SHP77 treated with DMSO at 0.1 percent for 48 hours (cell line): Measurements from ENCODE around the gene SMG6.

Source experiments
- DNase-seq: peaks from one replicate; lab custom pipeline; 2025; lab: John Stamatoyannopoulos, UW

SMG6 gene

DNA sequence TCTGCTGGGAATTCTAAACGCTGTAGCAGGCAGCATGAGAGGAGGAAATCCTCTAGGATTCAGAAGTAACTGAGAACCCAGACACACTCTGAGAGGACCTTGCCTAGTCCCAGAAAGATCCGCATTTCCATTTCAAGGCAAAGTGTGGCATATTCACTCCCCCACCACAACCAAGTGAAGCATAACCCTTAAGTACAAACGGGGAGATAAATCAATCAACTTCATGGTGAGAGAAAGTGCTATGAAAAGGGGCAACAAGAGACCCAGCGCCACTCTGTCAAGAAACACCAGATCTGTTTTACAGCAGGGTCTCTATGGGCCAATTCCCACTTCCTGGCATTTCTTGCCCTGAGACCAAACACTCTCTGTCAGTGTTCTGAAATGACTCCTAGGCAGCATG, 68.3 kb downstream of the SMG6 start:
- no peak for DNase-seq

DNA sequence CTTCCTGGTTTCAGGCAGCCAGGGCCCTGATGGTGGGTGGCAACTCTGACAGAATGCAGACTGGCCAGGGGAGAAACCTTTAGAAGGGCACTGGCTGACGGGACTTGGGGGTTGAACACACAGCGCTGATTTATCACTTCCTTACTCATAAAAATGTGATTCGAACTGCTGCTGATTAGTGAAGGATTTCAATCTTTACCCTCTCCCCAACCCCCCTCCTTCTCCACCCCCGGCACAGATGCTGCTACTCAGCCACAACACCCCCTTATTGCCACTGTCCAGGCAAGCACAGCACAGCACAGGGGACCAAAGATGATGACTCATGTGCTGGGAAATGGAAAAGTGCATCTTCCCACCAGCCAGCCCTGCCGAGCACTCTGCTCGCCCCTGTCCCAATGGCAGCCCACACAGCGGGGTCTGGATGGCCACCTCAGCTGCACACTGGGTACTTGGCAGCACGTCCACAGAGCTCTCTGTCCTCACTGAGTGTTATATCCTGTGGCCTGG, 70.1 kb downstream of the SMG6 start:
- DNase-seq = no peak

DNA sequence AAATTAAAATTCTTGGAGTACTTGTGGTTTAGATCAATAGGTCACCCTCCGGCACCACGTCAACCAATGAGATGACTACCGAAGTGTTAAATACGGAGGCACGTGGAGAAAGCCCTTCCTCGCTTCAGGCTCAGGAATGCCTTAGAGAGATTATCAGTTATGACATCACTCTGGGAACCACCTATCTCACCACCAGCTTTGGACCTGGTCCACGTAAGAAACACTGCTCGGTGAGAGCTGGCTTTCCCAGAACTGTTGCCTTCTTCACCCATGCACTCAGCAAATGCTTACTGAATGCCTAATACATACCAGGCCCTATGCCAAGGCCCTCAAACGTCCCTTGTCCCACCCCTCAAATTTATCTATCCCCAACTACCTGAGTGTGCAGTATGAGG, 71.3 kb downstream of the SMG6 start:
- no peak for DNase-seq

DNA sequence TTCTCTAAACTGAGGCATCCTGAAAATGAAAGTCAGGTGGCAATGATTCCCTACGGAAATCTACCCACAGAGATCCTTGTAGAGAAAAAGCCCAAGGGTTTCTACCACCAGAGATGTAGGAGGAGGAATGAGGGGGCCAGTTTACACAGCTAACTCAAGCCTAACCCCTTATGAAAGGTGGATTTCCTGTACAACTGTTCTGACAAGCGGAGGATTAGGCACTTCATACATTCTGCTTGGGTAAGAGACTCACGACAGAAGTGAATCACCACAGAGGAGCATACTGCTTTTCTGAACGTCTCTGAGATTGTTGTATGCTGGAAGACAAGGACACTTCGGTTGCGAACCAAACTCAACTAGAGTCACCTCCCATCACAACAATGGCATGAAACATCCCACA, 72.7 kb downstream of the SMG6 start:
- DNase-seq = no peak

DNA sequence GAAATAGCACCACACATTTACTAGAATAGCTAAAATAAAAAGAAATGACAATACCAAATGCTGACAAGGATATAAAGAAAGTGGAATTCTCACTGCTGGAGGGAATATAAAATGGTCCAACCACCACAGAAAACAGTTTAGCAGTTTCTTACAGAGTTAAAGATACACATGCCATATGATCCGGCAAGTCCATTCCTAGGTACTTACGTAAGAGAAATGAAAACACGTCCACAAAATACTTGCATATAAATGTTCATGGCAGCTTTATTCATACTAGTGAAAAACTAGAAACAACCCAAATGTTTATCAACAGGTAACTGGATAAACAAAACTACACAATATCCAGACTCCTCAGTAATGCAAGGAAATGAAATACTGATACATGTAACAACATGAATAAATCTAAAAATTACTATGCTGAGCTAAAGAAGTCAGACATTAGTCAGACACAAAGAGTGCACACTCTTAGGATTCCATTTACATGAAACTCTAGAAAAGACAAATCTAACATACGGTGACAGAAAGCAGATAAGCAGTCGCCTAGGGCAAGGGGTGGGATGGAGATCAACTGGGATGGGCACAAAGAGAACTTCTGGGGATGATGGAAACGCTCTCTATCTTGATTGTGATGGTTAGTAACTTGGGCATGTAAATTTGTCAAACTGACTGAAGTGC, 76.4 kb downstream of the SMG6 start:
- no peak for DNase-seq

DNA sequence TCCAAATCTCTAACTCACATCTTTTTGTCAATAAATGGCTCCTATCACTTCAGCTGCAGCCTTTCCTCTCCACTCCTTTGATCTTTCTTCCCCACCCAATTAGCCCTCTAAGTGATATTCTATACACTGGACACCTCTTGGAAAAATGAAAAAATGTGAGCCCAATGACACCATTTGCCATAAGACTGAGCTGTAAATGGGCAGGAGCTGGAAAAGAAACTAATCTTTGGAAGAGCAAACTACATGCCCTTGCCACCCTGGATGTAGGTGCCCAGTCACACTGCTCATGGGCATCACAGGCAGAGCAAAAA, 80.0 kb downstream of the SMG6 start:
- DNase-seq = no peak

DNA sequence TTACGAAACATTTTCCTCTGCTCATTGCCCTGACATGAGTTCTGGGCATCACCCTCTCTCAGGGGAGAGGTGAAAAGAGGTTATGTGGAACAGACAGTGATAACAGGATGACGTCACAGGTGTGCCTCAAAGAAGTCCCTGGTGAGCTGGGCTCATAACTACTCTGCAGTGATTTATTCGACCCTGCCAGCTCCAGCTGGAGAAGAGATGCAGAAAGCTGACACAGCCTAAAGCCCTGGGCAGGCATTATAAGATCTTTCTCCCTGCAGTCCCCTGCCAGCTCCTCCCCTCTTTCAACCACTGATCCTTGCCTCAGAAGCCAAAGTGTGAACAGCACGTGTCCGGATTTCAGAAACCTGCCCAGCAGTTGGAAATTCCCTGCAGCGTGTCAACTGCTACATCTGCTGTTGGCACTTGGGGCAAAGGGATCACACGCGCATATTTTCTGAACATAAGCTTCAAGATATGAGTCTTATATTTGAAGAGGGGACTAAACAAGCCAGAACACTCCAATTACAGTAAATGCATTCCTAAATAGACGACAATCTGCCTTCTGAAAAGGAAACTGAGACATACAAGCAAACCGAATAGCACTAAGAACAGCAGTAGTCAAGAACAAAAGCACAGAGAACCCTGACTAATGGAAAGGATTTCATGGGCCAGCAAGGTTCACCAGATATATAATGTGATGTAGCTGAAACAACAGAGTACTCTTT, 80.5 kb downstream of the SMG6 start:
- no peak for DNase-seq

DNA sequence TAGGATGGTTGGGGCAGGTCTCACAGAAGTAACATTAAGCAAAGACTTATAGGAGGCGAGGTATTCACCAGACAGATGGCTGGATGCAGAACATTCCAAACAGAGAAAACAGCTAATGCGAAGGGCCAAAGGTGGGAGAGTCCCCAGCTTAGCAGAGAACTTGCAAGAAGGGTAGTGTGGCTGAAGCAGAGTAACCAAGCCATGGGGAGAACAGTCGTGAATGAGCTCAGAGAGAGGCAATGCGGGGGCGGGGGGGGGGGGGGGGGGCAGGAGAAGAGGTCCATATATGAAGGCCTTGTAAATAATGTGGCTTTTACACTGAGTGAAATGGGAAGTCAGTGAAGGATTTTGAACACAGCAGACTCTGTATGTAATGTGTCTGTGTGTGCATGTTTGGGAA, 81.3 kb downstream of the SMG6 start:
- no peak for DNase-seq

DNA sequence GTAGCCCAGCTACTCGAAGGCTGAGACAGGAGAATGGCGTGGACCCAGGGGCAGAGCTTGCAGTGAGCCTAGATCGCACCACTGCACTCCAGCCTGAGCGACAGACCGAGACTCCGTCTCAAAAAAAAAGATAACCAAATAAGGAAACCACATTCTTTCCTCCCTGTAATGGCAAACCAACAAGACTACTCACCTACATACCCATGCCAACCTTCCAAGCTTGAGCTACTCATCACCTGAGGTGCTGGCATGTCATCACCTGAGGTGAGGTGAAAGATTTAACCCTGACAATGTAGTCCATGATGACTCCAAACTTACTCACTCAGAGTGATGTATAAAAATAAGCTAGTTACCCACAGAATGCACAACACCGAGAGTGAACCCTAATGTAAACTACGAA, 85.2 kb downstream of the SMG6 start:
- DNase-seq = no peak

DNA sequence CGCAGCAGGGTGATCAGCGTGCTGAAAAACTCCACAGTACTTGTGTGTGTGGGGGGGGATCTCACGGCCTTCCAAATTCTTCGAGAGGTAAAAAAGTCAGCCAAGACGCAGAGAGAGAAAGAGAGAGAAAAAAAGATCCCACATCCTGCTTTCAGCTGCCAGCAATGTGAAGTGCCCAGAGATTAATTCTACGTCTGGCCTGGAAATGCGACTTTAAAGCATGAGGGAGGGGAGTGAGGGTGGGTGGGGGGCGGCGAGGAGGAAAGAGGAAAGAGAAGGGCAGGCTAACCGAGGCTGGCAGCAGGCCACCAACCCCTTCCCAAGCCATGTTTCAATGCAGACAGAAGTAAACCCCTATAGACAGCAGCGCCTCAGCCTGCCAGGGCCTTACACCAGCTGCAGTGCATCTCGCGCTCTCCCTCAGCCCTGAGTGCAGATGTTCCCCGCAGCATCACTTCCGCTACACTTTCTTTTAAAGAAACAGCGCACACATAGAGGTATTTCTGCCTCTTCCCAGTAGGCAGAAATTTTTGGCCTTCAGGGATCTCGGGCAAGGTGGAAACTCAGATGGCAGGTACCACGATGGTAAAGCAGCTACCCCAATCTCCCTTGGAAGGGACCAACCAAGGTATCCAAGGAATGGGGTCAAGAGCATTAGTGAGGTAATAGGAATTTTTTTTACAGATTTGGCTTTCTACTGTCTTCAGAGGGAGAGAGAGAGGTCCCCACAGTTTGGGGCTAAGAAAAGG, 87.8 kb downstream of the SMG6 start:
- peak; percentile 49 for DNase-seq

DNA sequence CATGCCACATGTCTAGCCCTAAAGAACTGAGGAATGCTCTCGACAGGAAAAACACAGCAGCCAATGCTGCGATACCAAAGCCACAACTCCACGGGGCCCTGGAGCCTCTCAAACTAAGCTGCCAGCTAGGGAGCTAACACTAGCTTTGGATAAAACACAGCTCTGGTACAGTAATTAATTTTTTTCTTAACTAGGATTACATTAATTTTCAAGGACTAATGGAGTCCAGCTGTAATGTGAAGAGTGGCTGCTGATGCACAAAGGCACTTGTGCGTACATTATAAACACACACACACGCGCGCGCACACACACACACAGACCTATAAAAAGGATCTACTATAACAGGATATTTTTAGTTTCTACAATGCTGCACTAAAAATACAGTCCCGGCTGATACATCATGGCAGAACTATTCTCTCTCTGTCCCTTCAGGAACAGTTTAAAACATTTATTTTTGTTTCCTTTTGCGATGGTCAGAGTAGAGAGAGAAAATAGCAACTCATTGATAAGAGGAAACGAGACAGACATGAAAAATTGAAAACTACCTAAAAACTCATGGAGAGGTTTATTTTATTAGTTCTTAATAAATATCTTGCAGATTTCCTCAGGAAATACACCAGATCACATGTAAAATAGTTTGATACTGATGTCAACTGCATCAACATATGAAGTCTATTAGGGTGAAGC, 88.5 kb downstream of the SMG6 start:
- DNase-seq = peak; percentile 40

DNA sequence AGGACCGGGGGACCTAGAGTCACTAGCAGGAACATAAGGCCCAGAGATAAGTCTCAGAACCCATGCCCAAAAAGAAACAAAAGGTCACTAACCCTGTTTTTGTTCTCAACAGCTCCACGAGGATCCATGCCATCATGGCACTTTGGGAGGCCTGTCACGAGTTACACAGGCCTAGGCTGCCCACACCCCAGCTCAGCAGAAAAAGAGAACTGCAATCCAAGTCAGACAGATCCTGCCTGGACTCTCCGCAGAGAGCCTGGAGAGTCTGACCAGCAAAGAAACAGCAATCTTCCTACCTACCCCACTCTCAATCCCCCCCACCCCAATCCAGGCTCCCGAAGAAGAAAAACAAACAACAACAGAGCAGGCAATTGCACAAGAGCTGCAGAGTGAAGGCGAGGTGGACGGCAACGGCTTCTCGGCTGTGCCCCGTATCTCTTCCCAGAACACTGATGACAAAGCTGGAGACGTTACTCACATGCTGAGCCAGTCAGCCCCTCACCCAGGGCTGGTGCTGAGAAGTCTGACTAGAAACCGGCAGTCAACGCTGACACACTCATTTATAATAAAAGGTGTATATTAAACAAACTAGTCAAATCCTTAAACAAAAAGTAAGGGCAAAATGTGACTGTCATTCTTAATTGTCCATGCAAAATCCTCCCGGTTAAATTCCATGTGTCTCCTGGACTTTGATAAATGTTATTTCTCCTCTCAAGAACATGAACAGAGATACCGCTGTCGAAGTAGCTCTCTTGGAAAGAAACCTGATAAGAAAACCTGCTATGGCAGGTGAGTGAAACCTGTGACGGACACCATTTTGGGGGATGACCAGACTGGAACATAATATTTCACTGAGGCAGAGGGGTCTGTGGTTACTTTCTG, 89.3 kb downstream of the SMG6 start:
- DNase-seq = no peak

DNA sequence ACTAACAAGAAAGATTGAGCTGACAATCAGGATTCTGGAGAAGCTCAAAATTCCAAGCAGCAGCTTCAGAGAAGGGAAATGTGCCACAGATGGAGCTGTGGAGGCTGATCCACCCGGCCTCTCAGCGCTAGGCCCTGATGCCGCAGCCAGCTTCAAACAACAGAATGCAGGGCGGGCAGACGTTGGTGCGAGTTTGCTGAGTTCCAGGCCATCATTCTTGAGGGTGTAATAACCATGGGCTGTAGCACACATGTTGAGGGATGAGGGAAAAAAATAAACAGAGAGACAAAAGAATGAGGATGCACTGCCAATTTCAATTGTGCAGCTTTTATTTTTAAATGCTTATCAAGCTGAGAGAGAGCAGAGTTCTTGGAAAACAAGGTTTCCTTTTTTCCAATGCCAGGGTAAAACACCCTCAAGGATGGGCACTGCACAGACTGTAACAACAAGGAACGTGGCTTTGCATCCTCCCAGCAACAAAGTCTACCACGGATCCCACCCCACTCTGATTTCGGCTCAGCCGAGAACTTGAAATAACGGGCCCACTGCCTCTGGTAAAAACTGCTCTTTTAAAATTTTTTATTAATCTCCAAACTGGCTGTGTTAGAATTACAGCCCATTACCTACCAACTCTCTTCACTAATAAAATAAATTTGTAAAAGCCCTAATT, 90.2 kb downstream of the SMG6 start:
- no peak for DNase-seq

DNA sequence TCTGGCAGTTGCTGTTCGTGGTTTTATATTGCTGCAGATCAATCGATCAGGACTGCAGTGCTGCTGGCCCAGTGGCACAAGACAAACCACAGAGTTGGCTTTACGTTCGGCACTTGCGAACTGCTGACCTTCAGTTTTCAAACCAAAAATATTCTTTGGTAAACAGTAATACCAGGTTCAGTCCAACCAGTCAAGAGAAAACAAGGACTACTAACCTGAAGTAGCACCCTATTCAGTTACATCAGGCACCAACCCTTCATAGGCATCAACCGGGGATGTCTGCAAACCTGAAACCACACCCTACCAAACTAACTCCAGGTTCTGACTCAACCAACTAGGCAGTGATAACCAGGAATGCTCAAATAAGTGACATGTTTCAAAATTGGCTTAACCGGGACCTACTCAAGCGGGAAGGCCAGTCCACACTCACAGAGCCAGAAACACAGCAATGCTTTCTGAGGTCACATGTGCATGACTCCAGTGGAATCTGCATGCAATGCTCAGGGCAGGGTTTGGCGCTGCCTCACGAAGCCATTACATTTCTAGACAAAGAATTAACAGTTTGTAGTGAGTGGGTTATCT, 91.1 kb downstream of the SMG6 start:
- DNase-seq = no peak

DNA sequence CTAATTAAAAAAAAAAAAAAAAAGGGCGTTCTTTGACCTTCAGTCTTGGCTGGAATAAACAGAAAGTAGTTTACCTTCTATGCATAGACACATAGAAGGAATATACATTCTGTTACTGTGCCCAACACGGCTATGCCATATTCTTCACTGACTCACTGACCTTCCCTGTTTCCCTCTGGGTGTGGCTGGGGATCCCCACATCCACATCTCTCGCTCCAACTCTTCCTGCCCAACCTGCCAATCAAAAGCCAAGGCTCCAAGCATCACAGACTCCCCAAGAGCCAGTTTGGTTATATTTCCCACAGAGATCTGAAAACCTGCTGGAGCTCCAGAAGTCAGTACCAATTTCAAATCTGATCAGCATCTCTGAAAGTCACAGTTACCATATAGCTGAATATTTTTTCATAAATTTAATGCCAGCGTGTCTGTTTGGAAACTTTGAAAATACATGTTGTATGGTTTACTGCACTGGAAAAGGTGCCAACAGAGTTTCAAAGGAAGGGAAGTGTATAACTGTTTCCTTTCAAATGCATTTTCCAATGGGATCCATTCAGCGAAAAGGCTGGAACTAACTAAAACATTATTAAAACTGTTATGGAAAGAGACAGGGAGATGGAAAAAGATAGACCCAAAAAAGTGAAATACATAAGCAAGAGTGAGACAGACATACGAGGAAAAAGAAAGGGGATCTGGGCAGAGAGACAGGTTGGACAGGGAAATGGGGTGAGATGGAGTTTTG, 91.8 kb downstream of the SMG6 start:
- DNase-seq = no peak

DNA sequence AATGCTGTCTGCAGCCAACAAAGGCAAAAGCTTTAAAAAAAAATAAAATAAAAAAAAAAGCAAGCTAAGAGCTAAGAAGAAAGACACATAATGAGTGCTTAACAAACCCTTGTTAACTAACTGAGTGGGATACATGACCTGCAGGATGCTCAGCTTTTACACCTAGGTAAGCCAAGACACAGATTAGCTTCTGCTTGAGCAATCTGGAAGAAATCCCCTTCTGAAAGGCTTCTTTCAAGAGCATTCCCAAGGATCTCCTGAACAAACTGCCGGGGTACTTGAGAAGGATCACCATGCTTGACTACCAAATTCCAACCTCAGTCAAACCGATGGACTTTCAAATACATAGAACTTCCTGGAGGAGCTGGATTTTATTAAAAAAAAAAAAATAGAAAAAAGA, 92.9 kb downstream of the SMG6 start:
- no peak for DNase-seq

DNA sequence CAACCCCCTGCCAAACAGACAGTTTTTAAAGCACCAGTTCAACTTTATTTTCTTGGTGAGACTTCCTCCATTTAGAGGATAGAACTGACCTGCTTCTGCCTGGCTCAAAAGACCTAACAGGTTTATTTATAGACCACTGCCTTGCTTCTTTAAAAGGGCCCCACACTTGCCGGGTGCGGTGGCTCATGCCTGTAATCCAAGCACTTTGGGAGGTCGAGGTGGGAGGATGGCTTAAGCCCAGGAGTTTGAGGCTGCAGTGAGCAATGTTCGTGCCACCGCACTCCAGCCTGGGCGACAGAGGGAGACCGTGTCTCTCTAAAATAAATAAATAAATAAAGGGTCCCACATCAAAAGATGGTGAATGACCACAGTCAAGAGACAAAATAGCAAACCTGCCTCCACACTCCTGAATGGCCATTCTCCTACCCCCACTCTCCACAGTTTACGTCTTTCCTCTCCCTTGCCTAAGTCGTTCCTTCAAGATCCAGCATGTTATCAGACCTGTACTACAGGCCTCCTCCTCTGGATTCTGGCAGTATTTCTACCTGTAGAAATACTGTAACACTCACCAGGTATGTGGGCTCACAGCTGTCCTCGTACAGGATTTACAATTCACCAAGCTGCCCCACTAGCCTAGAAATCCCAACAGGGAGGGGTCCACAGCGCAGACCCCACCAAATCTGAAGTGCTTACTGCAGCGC, 95.6 kb downstream of the SMG6 start:
- no peak for DNase-seq

DNA sequence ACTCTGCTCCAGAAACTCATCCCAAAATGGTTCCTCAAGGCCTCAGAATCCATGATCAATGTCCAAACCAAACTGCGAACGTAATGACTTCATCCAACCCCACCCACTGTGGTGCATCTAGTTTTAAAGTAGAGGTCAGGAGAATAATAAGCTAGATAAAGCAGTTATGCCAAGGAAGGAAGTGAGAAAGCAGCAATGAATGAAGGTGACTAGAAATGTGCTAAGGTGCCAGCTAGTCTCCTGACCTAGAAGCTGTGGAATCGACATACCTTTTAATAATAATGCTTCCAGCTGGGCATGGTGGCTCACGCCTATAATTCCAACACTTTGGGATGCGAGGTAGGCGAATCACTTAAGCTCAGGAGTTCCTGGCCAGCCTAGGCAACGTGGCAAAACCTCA, 99.2 kb downstream of the SMG6 start:
- no peak for DNase-seq

DNA sequence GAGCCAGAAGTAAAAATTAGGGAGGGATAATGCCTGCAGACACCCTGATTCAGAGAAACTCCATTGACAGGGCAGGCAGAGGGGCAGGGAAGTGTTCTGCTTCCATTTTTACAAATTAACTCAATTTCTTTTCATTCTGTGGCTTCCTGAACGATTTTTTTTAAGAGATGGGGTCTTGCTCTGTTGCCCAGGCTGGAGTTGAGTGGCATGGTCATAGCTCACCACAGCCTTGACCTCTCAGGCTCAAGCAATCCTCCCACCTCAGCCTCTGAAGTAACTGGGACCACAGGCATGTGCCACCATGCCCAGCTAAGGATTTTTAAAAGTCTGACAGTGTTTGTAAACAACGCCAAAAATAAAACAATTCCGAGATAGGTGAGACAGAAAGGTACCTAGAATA, 99.8 kb downstream of the SMG6 start:
- no peak for DNase-seq
